GM18858 (cell line): Measurements from ENCODE around the gene FAM240B.

ENCODE experiments used
- ATAC-seq: cut with Tn5 transposase; IDR thresholded peaks from one replicate; pipeline ENCODE4 v1.9.1; 2021; ENCODE audit not compliant: unreplicated experiment

The FAM240B gene

GRCh38 chr9:38720083-38720745 lies at the start of gene FAM240B:
Gene FAM240B, minus strand, starts transcription at chr9:38720133. Its CDS starts 16,134 bp downstream, at chr9:38703999.
- no peak for ATAC-seq

DNA sequence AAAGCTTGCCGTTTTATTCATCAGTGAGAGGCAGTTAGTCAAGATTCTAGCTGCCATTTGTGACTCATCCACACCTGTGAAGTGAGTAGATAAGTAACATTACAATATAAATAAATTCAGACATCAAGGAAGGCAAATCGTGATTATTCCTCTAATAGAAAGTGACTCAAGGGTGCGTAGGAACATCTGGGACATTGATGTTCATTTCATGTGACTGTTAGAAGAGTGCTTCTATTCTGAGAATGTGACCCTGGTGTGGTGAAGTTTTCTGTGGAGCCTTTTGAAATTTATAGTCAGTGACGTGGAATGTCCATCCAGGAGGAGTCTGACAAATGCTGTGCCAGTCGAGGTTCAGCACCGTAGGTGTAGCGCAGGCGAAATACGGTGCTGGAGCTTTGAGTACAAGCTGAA lies 48.4 kb upstream of the FAM240B start:
- ATAC-seq = no peak

- no peak for ATAC-seq
Measured at GRCh38 chr9:38765101-38765500, 45.2 kb upstream of the FAM240B start.

DNA sequence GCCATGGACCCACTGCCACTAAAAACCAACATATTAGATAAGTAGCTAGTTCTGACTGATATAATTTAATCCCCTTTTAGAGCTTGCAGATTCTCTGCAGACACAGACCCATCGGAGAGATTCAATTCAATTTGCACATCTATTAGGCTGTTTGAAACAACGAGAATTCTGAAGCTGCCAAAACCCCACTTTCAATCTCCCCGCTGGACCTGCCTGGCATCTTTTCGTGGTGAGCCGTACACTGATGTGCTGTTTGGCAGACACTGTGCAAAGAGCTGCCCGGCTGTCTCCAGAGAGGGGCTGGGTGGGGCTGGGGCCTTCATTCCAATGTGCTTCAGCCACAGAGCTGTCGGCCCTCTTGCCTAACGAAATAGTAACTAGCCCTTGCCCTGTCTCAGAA lies 42.1 kb upstream of the FAM240B start:
- ATAC-seq = no peak

GRCh38 chr9:38761339-38761738 lies 41.4 kb upstream of the FAM240B start:
- no peak for ATAC-seq

DNA sequence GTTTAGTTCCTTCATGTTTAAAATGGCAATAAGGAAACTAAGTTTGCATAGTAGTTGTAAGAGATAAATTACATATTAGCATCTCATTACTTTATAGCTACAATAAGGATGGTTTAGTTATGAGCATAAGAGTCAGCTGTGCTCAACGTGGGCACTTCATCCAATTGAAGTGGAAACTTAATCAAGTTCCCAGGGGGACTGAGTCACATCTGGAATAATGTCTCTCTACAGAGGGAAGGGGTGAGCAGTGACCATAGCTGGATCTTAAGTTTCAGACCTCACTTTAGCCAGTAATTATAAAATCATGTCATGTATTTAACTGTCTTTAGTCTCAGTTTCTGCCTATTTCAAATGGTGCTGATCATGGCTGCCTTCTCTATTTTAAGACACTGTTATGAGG lies 36.8 kb upstream of the FAM240B start:
- ATAC-seq = no peak

GRCh38 chr9:38747941-38748340 lies 28.0 kb upstream of the FAM240B start:
- ATAC-seq = no peak

GRCh38 chr9:38747067-38747466 lies 27.1 kb upstream of the FAM240B start:
- ATAC-seq = no peak

DNA sequence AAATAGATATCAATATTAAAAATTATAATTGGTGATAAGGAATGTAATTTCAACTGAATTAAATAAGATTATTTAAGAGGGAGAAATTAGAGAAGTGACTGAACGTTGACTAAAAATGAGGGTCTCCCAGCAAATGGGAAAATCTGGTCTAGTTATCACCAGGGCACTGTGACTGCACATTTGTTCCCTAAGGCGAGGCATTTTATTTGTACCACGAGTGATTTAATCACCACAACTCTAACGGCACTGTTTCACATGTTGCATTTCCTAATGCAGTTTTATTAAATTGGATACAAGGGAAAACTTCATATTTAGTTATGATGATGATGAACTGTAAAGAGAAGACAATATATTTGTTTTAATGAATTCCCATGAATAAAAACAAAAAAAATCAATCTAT lies 26.4 kb upstream of the FAM240B start:
- no peak for ATAC-seq

DNA sequence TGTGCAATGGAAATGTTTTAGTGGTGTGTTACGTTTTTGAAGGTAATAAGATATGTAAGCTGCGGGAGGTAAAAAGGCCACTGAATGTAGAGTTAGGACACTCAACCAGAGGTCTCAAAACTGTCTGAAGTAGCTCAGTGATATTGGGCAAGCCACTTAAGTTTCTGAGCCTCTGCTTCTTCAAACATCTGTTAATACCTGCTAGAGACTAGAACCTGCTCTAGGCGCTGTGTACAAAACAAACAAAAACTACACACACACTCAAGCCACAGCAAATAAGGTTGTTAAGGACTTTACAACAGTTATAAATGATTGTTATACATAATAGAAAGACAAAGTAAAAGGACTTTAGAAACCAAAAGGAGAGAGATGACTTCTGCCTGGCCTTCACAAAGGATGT lies 24.6 kb upstream of the FAM240B start:
- no peak for ATAC-seq

DNA sequence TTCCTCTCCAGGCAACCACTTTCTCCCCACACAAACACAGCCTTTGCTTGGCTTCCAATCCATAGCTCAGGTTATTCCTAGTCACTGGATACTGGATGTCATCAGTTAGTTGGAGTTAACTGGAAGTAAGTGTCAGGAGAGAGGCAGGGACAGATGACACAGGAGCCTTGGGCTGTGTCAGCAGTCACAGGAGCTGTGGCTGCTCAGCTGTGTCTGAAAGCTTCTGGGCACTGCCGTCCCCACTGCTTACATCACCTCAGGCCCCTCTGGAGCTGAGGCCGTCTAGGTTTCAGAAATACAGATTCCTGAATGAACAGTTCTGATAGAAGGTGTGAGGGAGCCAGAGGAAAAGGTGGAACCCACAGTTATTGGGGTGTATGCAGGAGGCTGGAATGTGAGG lies 17.3 kb upstream of the FAM240B start:
- ATAC-seq = no peak

- no peak for ATAC-seq
Measured at GRCh38 chr9:38734831-38735230, 14.9 kb upstream of the FAM240B start.

DNA sequence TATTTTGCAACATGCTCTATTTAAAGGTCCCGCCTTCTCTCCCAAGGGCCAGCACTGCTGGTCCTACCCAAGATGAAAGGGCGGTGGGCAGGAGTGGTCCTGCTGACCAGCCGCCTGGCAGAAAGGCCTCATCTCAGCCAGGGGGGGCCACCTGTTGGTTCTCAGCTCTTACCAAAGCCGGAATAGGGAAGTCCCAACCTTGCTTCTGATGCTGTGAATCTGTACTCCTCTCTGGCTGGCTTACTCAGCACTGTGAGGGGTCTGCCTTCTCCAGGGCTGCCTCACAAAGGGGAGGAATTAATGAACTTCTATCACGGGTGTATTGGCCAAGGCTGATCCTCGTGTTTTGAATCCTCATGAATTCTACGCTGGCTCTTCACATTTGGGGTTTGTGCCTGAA lies 13.6 kb upstream of the FAM240B start:
- no peak for ATAC-seq

DNA sequence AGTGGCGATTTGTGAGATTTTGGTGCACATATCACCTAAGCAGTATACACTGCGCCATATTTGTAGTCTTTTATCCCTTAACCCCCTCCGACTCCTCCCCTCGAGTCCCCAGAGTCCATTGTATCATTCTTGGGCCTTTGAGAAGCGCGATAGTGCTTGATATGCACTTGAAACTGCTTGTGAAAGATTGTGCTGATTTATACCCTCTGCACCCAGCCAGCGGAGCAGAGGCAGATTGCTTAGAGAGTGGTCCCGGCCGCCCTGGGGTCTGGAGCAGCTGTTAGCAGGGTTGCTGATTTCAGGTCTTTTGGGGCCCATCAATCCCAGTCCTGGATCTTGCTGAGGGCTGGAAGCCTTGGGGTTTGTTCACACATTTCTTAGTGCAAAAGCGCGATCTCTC lies 13.0 kb upstream of the FAM240B start:
- ATAC-seq = no peak

DNA sequence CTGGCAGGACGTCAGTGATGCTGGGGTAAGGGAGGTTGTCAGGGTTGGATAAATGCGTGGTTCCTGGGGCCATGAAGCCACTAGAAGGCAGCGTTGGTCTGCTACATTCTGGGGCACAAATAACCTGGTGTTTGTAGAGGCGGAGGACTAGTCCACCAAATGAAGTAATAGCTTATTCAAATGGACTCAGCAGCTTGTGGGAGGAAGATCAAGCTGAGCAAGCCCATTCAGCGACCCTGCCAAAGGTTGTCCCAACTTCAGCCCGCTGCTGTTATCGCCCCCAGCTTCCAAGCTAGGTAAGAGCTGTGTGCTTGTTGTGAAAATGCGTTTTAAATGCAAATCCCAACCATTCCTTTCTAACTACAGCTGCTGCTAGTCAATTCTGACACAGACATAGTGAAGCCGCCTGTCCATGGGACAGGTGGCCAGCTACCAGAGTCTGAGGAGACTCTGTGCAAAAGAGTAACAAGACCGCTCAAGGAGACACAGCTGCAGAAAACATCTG lies 7.6 kb upstream of the FAM240B start:
- no peak for ATAC-seq

- ATAC-seq = no peak
Measured at GRCh38 chr9:38724754-38725153, 4.8 kb upstream of the FAM240B start.

- ATAC-seq = no peak
Measured at GRCh38 chr9:38718148-38718547, 1.8 kb downstream of the FAM240B start.

GRCh38 chr9:38715684-38716083 lies 4.2 kb downstream of the FAM240B start:
- ATAC-seq = no peak

- no peak for ATAC-seq
Measured at GRCh38 chr9:38713426-38713825, 6.5 kb downstream of the FAM240B start.

DNA sequence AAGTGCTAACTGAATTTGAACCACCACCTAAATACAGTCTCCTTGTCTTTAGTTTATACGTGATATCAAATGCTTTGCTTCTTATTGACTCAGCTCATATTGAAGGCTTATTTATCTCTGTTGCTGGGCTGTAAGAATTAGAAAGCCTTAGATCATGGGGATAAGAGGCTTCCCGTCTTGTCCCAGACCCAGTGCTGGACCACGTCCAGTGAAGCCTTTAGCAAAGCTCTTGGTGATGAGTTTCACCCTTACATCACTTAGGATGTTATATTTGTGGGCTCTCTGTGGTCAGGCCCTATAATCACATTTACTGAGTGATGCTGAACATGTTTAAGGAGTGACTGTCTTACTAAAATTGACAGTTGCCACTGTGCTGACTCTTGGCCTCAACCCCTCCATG lies 11.2 kb downstream of the FAM240B start:
- no peak for ATAC-seq

GRCh38 chr9:38707885-38708637 lies 11.9 kb downstream of the FAM240B start:
- no peak for ATAC-seq

DNA sequence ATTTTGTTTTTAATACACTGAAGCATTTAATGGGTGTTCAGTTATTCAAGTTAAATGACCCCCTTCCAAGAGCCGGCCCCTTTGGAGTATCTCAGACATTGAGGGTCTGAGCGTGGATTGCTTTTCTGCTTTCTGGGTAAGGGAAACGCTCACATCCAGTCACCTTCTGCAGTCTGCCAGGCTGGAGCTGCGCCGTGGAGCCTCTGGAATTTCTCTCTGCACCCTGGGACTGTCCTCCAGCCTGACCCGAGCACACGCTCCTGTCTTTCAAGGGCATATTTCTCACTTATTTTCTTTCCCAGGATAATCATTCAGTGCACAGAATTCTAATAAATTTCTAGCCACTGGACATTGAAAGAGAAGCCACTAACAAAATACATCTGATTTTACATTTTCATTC lies 13.4 kb downstream of the FAM240B start:
- no peak for ATAC-seq

- ATAC-seq = no peak
Measured at GRCh38 chr9:38705917-38706316, 14.0 kb downstream of the FAM240B start.
